Fibroblast of mammary gland (primary cell): ENCODE results near the gene METTL9.
"Not testable (repeated sequence)": the region's sequence is repeated elsewhere in the genome, so short reads cannot be mapped to it uniquely, and the experiment has no call there.

Experiments
- DNase-seq: peaks from one replicate; pipeline ENCODE4 v3.0.0-alpha.2; 2010; ENCODE audit warnings: low read depth
- H3K4me3 ChIP-seq: 2 replicates; pipeline ENCODE4 v1.5.1; 2011; ENCODE audit warnings: low read depth, mild to moderate bottlenecking, low read length, moderate library complexity; ENCODE audit not compliant: control insufficient read depth
- TF ChIP-seq, protein P1 (sequence below): conservative IDR thresholded peaks from 2 replicates; pipeline ENCODE4 v1.5.1; 2011; ENCODE audit warnings: low read depth, low read length, inconsistent platforms; ENCODE audit not compliant: control insufficient read depth, insufficient read depth

METTL9 gene

DNA sequence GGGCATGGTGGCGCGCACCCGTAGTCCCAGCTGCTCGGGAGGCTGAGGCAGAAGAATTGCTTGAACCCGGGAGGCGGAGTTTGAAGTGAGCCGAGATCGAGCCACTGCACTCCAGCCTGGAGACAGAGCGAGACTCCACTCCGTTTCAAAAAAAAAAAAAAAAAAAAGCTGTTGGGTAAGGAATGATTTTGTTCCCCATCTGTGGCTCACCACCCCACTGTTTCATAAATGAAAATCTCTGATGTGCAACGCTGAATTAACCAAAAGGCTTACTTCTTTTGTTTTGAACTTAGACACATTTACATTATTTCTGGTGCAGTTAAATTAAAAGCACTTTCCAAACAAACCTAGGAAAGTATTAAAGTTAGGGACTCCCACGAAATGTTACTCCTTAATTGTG lies 1.2 kb upstream of the METTL9 start:
- TF ChIP-seq, protein P1, sequence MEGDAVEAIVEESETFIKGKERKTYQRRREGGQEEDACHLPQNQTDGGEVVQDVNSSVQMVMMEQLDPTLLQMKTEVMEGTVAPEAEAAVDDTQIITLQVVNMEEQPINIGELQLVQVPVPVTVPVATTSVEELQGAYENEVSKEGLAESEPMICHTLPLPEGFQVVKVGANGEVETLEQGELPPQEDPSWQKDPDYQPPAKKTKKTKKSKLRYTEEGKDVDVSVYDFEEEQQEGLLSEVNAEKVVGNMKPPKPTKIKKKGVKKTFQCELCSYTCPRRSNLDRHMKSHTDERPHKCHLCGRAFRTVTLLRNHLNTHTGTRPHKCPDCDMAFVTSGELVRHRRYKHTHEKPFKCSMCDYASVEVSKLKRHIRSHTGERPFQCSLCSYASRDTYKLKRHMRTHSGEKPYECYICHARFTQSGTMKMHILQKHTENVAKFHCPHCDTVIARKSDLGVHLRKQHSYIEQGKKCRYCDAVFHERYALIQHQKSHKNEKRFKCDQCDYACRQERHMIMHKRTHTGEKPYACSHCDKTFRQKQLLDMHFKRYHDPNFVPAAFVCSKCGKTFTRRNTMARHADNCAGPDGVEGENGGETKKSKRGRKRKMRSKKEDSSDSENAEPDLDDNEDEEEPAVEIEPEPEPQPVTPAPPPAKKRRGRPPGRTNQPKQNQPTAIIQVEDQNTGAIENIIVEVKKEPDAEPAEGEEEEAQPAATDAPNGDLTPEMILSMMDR, result no peak
- no peak for DNase-seq
- H3K4me3 ChIP-seq, result no peak overlapping the region

DNA sequence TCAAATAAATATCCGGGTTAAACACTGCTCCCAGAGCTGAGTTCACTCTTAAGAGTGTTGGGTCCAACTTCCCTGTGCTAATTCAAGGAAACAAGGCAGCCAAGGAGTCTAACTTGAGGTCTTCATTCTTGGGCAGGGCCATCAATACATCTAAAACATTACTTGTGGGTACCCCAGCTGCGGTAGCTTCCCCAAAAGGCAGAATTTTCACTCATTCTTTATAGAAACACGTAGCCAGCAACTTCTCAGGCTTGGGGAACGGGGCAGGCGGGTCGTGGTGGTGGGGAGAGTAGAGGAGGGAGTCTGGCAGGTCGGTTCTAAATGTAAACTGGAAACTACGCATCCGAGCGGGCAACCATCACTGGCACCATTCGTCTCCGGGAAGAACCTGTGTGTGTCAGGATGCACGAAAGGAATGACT lies 666 bp upstream of the METTL9 start:
- TF ChIP-seq, protein P1, result no peak
- H3K4me3 ChIP-seq, result peak overlapping the region; percentile 83
- no peak for DNase-seq

DNA sequence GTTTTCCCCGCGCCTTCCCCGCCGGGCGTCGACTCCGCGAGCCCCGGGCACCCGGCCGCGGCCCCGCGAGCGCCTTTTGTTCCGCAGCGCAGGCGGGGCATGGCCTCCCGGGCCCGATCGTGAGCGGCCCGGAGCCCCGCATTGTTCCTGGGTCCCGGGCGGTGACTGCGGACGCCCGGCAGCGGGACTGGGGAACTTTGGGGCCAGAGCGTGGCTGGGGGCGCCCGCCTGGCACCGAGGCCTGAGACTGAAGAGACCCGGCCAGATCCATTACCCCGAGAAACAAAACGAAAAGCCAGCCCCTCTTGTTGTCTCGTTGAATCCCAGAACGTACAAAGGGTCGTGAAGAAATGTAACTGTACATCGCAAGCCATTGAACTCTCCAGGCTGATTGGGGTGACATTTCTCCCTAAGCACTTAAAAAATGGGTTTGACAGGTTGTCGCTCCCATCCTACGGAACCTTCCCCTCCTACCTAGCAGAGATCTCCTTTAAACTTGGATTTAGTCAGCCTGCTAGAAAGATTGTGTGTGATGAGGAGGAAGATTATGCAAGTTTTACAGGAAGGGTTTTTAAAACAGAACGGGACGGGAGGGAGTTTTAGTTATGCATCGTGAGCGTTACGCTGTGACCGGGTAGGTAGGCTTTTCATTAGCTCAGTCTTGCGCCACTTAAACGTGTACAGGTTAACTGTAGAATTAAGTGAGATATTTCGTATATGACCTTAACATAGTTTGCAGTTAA lies 825 bp downstream of the METTL9 start:
- DNase-seq, result peak; percentile 48
- H3K4me3 ChIP-seq, result peak overlapping the region; percentile 77
- TF ChIP-seq, protein P1, result no peak

DNA sequence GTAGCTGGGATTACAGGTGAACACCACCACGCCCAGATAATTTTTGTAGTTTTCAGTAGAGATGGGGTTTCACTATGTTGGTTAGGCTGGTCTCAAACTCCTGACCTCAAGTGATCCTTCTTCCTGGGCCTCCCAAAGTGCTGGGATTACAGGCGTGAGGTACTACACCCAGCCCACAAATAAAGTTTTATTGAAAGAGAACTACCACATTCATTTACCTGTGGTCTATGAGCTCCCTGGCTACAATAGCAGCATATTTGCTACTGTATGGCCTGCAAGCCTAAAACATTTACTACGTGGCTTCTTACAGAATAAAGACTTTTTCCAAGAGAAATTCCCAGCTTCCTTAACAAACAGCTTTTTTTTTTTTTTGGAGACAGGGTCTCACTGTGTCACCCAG lies 3.4 kb downstream of the METTL9 start:
- TF ChIP-seq, protein P1, result no peak
- DNase-seq, result no peak
- no peak overlapping the region for H3K4me3 ChIP-seq

DNA sequence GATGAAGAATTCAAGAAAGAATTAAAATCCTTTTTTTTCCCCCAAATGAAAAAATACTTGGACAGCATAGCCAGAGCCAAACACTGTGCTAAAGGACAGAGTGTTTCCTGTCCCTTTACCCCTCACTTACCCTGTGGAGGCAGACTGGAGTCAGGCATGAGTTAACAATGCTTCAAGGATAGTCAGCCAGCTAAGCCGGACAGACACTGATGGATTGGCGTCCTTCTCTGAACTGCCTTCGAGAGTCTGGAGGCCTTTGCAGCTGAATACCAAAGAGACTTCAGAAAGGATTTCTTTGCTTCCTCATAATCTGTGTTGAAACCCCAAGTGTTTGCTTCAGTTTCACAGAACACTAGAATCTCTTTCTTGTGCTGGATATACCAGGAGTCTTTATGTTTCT lies 4.6 kb downstream of the METTL9 start:
- TF ChIP-seq, protein P1, result peak; percentile 6

DNA sequence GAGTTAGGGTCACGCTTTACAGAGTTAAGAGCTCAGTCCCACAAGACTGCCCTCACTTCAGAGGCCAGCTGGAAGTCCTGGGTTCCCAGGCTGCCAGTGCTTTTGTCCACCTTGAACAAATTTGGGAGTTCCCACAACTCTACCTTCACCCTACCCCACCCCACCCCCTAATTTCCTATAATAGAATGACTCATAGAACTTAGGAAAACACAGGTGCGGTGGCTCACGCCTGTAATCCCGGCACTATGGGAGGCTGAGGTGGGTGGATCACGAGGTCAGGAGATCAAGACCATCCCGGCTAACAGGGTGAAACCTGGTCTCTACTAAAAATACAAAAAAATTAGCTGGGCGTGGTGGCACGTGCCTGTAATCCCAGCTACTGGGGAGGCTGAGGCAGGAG lies 6.5 kb downstream of the METTL9 start:
- H3K4me3 ChIP-seq, result not testable (repeated sequence)

More for the DNA sequence above, 4.6 kb downstream of the METTL9 start:
- no peak overlapping the region for H3K4me3 ChIP-seq
- DNase-seq, result peak; percentile 63

DNA sequence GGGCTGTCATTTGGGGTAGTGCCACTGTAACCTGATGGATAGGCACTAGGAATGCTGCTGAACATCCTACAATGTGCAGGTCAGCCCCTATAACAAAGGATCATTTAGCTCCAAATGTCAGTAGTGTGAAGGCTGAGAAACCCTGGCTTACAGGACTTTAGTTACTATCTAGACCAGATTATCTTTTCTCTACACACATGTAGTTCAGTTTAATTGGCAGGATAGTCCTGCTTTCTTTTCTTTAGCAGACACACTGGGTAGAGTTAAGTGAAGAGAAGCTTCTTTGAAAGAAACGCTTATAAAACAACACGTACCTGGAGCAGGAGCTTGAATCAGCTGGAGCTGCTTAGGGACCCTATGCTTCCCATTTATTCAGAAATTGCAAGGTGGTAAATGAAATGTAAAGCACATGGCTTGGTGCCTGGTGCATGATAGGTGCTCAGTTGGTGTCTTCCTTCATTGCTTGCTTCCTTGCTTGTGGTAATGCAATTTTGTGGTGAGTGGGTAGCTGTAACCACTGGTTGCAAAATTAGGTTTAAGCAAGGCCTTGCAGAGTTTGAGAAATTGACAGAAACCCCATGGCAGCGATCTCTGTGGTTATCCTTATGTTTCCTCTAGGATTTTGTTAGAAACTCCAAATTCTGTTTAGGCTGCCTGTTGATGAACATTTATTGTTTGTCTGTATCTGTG lies 9.4 kb downstream of the METTL9 start:
- no peak overlapping the region for H3K4me3 ChIP-seq
- DNase-seq, result peak; percentile 63
- TF ChIP-seq, protein P1, result no peak

More for the DNA sequence above, 6.5 kb downstream of the METTL9 start:
- not testable (repeated sequence) for DNase-seq
